GM12878 (cell line): ENCODE measurements around the gene DUOX1. TPM values are rescaled to one million over a fixed set of nuclear protein-coding genes. Genes with fewer than 3 reads are reported as not detected.

Source experiments
- ATAC-seq: fragments of 200-7000 bp; cut with Tn5 transposase; 3 replicates; pipeline ENCODE4 v1.9.1; 2020; ENCODE audit warnings: mild to moderate bottlenecking, moderate library complexity
- BruUV-seq: library from RNA; stranded (reverse); fragments of 400-500 nt; replicated peaks from 2 replicates; lab custom pipeline; 2021; lab: Mats Ljungman, UMichigan
- CTCF ChIA-PET: fragments of 300-600 bp; sonication (Branson Sonifier 250); formaldehyde crosslinking; extraction: SDS; loops from one replicate; lab custom pipeline; 2021; ENCODE audit warnings: inconsistent platforms; lab: Yijun Ruan, JAX
- POLR2A ChIA-PET: fragments of 350-600 bp; formaldehyde crosslinking; extraction: SDS; loops from one replicate; lab custom pipeline; 2021; ENCODE audit warnings: inconsistent platforms; lab: Charles Lee
- RAD21 ChIA-PET: fragments of 300-600 bp; sonication (Branson Sonifier 250); formaldehyde crosslinking; loops from one replicate; lab custom pipeline; 2023; ENCODE audit warnings: antibody characterized with exemption; ENCODE audit not compliant: unreplicated experiment; lab: Charles Lee
- SMC1A ChIA-PET: fragments of 300-600 bp; sonication (Branson Sonifier 250); formaldehyde crosslinking; loops from one replicate; lab custom pipeline; 2023; ENCODE audit not compliant: unreplicated experiment, uncharacterized antibody; lab: Charles Lee
- DNase-seq: peaks from one replicate; pipeline ENCODE4 v3.0.0-alpha.2; 2011; ENCODE audit warnings: low read depth, low spot score
- FAIRE-seq: peaks from 3 replicates; lab custom pipeline; 2011; peaks lifted over from hg19 to GRCh38; lab: Jason Lieb, UNC
- H2AFZ ChIP-seq: 2 replicates; pipeline ENCODE4 v1.6.0; 2011; ENCODE audit warnings: low read depth, low read length, control low read depth; ENCODE audit not compliant: control insufficient read depth
- H3K27ac ChIP-seq: 2 replicates; pipeline ENCODE4 v1.5.1; 2011; ENCODE audit warnings: control low read depth; ENCODE audit not compliant: control insufficient read depth, insufficient read depth
- H3K27me3 ChIP-seq, 2 experiments: replicated peaks in 1 of 2; 2 replicates each; pipeline versions ENCODE4 v1.6.0 to v1.6.1; 2011; ENCODE audit warnings: low read length in 1 of 2; ENCODE audit not compliant: control insufficient read depth in 2 of 2, insufficient read depth in 2 of 2
- H3K36me3 ChIP-seq, 2 experiments: 2 replicates each; pipeline ENCODE4 v1.5.1; 2011; ENCODE audit warnings: low read length in 1 of 2; ENCODE audit not compliant: control insufficient read depth in 2 of 2, insufficient read depth in 2 of 2
- H3K4me1 ChIP-seq: 2 replicates; pipeline ENCODE4 v1.6.1; 2011; ENCODE audit warnings: mild to moderate bottlenecking, low read length, moderate library complexity, mixed read lengths; ENCODE audit not compliant: control insufficient read depth, insufficient read depth
- H3K4me2 ChIP-seq: 2 replicates; pipeline ENCODE4 v1.6.0; 2011; ENCODE audit warnings: control low read depth; ENCODE audit not compliant: control insufficient read depth, insufficient read depth
- H3K4me3 ChIP-seq: fragments of 200-600 bp; sonication (generic); 2 replicates; pipeline ENCODE4 v1.5.1; 2016
- H3K79me2 ChIP-seq: 2 replicates; pipeline ENCODE4 v1.6.0; 2011; ENCODE audit warnings: low read length; ENCODE audit not compliant: control insufficient read depth, insufficient read depth
- H3K9ac ChIP-seq: 2 replicates; pipeline ENCODE4 v1.8.0; 2011; ENCODE audit warnings: low read length, control low read depth, mixed read lengths; ENCODE audit not compliant: control insufficient read depth, insufficient read depth
- H3K9me3 ChIP-seq: replicated peaks from 3 replicates; pipeline ENCODE4 v1.5.1; 2011; ENCODE audit warnings: mild to moderate bottlenecking, low read length; ENCODE audit not compliant: control insufficient read depth, insufficient read depth
- H4K20me1 ChIP-seq: 2 replicates; pipeline ENCODE4 v1.6.0; 2011; ENCODE audit not compliant: control insufficient read depth, insufficient read depth
- LARP7 ChIP-seq: fragments of 450-650 bp; IDR thresholded peaks from 2 replicates; pipeline ENCODE4 v1.6.1; 2017; ENCODE audit warnings: mild to moderate bottlenecking
- NBN ChIP-seq: fragments of 450-650 bp; IDR thresholded peaks from 2 replicates; pipeline ENCODE4 v1.6.1; 2016
- ZNF274 ChIP-seq: IDR thresholded peaks from one replicate; pipeline ENCODE4 v1.8.0; 2011; ENCODE audit not compliant: insufficient read length, insufficient read depth
- WGBS: methylation state at CpG from one replicate; pipeline ENCODE4 v1.1.6; 2016; ENCODE audit warnings: low lambda C conversion rate; ENCODE audit not compliant: insufficient replicate concordance, insufficient coverage; ENCODE audit errors: missing lambda C conversion rate; 5-methylcytosine and 5-hydroxymethylcytosine counted together
- in situ Hi-C: fragments of 300-500 bp; cut with MboI; formaldehyde crosslinking; loops from 9 replicates; pipeline ENCODE4 v1.14.3; 2018; ENCODE audit warnings: mixed read lengths
- intact Hi-C: fragments of 100-400 bp; cut with micrococcal nuclease; formaldehyde crosslinking; loops from one replicate; pipeline ENCODE4 v1.14.2; 2022; ENCODE audit not compliant: unreplicated experiment
- polyA plus RNA-seq, 11 experiments: library from polyadenylated mRNA; depleted of rRNA in 4 of 11; unstranded in 6 of 11; stranded (reverse) in 5 of 11; fragments of >200 nt; fragmentation: Nextera tagmentation in 4 of 11; fragmentation: Illumina TruSeq in 1 of 11; extraction: Ambion mirVana in 4 of 11; extraction: Trizol in 1 of 11; gene quantifications; 1 replicate in 1 of 11; 2 replicates in 10 of 11; pipeline versions ENCODE4 v1.2.1 to v1.2.3, GENCODE V29; 2011 to 2016; ENCODE audit warnings: inconsistent platforms in 2 of 11, missing spikeins in 2 of 11, low read depth in 1 of 11
- total RNA-seq, 4 experiments: library from RNA; depleted of rRNA in 3 of 4; stranded (reverse); fragments of >200 nt in 3 of 4; fragmentation: Illumina TruSeq in 1 of 4; extraction: Trizol in 1 of 4; gene quantifications; 2 replicates each; pipeline versions ENCODE4 v1.2.1 to v1.2.3, GENCODE V29; 2013 to 2021
- TF ChIP-seq, protein P1 (sequence below): IDR thresholded peaks from 2 replicates; pipeline ENCODE4 v1.6.1; 2012; ENCODE audit warnings: mild to moderate bottlenecking, low read depth, low read length
- TF ChIP-seq, protein P2 (sequence below): fragments of 450-650 bp; IDR thresholded peaks from 2 replicates; pipeline ENCODE4 v1.6.1; 2018; ENCODE audit warnings: mild to moderate bottlenecking, low read depth, moderate library complexity; ENCODE audit not compliant: partially characterized antibody
- TF ChIP-seq, protein P3 (sequence below): fragments of 450-650 bp; IDR thresholded peaks from 2 replicates; pipeline ENCODE4 v1.6.1; 2016; ENCODE audit warnings: mild to moderate bottlenecking
- TF ChIP-seq, protein P4 (sequence below): fragments of 450-650 bp; conservative IDR thresholded peaks from 2 replicates; pipeline ENCODE4 v1.6.1; 2017; ENCODE audit warnings: mild to moderate bottlenecking, moderate library complexity
- TF ChIP-seq, protein P5 (sequence below): IDR thresholded peaks from 2 replicates; pipeline ENCODE4 v1.6.1; 2012; ENCODE audit warnings: low read depth, low read length, improper control_type of control experiment

The DUOX1 gene
- total and polyA plus RNA-seq, 10 of the 15 experiments (the other 5 are each of a cell fraction or from before 2014, with no cell fraction given), result 0.02 to 2.1 (median 0.26) TPM; not detected in 3

DNA sequence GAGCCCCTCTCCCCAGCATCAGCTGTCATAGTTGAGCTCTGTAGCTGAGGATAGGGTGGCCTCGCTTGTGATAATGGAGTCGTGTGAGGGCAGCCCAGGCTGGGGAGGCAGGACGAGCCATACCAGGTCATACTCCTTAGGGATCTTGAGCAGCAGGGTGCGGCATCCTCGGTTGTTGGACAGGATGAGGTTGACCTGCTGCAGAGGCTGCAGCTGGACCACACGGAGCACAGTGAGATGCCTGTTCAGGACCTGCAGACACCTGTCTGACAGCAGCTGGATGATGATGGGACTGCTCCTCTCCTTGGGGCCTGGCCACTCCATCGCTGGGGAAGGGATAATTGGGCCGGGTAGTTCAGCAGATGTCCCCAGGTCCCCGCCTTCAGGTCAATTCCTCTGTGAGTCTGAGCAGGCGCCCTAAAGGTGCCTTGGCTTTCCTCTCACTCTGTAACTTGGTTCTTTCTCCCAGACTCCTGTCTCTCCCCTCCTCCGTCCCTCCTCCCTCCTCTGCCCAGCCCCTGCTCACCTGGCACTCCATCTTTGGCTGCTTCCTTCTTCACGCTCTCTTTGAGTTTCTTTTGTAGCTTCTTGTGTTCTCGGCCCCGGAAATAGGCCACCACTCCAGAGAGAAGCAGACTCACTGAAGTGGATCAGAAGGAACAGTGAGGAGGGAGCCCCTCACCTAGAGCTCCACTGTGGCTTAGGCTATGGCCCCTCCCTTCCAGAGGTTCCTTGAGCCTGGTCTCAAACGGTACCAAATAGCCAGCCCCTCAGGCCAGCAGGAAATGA lies 23.6 kb upstream of the DUOX1 start (continued):
- TF ChIP-seq, protein P1, sequence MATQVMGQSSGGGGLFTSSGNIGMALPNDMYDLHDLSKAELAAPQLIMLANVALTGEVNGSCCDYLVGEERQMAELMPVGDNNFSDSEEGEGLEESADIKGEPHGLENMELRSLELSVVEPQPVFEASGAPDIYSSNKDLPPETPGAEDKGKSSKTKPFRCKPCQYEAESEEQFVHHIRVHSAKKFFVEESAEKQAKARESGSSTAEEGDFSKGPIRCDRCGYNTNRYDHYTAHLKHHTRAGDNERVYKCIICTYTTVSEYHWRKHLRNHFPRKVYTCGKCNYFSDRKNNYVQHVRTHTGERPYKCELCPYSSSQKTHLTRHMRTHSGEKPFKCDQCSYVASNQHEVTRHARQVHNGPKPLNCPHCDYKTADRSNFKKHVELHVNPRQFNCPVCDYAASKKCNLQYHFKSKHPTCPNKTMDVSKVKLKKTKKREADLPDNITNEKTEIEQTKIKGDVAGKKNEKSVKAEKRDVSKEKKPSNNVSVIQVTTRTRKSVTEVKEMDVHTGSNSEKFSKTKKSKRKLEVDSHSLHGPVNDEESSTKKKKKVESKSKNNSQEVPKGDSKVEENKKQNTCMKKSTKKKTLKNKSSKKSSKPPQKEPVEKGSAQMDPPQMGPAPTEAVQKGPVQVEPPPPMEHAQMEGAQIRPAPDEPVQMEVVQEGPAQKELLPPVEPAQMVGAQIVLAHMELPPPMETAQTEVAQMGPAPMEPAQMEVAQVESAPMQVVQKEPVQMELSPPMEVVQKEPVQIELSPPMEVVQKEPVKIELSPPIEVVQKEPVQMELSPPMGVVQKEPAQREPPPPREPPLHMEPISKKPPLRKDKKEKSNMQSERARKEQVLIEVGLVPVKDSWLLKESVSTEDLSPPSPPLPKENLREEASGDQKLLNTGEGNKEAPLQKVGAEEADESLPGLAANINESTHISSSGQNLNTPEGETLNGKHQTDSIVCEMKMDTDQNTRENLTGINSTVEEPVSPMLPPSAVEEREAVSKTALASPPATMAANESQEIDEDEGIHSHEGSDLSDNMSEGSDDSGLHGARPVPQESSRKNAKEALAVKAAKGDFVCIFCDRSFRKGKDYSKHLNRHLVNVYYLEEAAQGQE, result no peak

DNA sequence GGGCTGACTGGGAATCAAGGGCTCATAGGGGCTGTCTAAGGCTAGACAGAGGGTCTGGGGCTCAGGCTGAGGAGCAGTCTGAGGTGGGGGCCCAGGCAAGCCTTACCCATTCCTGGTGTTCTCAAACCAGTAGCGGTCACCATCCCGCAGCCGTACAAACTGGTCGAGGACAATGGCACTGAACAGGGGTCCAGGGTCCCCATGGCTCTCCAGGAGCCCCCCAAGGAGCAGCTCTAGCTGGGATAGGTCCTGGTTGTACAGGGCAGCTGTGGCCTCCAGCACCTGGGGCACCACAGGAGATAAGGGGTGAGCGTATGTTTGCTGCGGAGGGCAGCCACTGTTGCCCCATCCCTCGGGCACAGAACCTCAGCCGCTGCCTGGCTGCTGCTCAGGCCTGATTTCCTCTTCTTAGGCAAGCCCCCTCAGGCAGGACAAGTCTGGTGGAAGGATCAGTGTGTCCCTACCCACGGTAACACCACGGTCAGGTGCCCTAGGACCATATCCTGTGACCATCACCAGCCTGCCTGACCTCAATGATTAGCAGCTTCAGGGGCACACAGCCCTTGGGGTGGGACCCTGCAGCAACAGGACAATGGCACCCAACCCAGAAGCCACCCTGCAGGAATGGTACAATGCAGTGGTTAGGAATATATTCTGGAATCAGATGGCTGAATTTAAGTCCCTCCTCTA lies 21.7 kb upstream of the DUOX1 start:
- no TSS peak for BruUV-seq
- no peak overlapping the region for H3K9ac ChIP-seq
- no peak for DNase-seq
- ChIA-PET POLR2A (no interaction called here), CTCF (interaction anchor here (2.8 kb wide), 1 partner anchor 10 kb away, joined by 14 read pairs; no protein-coding TSS in a partner anchor), SMC1A (no interaction called here), RAD21 (no interaction called here)
- no peaks in the 10 kb centered on the region for H3K9me3 ChIP-seq
- H4K20me1 ChIP-seq, result no peaks in the 10 kb centered on the region; the same call in 1 of the 2 replicates
- H3K36me3 ChIP-seq, result no peaks in the 10 kb centered on the region
- FAIRE-seq, result no peak
- peaks cover 9% of the 10 kb centered on the region in 2 experiments for H3K27me3 ChIP-seq
- intact Hi-C loops (no loop called here), in situ Hi-C loops (no loop called here)
- whole genome bisulfite sequencing, result 45% methylated on average over 10 of the region's 10 CpGs
- H3K79me2 ChIP-seq, result no peaks in the 10 kb centered on the region
- H3K4me1 ChIP-seq, result no peaks in the 10 kb centered on the region
- H3K4me2 ChIP-seq, result no peak overlapping the region
- no peak overlapping the region for H2AFZ ChIP-seq
- no peak overlapping the region for H3K4me3 ChIP-seq
- no peak for ATAC-seq
- no peak overlapping the region for H3K27ac ChIP-seq
- TF ChIP-seq LARP7, result no peak
- TF ChIP-seq, protein P2, sequence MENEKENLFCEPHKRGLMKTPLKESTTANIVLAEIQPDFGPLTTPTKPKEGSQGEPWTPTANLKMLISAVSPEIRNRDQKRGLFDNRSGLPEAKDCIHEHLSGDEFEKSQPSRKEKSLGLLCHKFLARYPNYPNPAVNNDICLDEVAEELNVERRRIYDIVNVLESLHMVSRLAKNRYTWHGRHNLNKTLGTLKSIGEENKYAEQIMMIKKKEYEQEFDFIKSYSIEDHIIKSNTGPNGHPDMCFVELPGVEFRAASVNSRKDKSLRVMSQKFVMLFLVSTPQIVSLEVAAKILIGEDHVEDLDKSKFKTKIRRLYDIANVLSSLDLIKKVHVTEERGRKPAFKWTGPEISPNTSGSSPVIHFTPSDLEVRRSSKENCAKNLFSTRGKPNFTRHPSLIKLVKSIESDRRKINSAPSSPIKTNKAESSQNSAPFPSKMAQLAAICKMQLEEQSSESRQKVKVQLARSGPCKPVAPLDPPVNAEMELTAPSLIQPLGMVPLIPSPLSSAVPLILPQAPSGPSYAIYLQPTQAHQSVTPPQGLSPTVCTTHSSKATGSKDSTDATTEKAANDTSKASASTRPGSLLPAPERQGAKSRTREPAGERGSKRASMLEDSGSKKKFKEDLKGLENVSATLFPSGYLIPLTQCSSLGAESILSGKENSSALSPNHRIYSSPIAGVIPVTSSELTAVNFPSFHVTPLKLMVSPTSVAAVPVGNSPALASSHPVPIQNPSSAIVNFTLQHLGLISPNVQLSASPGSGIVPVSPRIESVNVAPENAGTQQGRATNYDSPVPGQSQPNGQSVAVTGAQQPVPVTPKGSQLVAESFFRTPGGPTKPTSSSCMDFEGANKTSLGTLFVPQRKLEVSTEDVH, result no peak
- no peak for TF ChIP-seq ZNF274
- TF ChIP-seq, protein P3, sequence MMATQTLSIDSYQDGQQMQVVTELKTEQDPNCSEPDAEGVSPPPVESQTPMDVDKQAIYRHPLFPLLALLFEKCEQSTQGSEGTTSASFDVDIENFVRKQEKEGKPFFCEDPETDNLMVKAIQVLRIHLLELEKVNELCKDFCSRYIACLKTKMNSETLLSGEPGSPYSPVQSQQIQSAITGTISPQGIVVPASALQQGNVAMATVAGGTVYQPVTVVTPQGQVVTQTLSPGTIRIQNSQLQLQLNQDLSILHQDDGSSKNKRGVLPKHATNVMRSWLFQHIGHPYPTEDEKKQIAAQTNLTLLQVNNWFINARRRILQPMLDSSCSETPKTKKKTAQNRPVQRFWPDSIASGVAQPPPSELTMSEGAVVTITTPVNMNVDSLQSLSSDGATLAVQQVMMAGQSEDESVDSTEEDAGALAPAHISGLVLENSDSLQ, result no peak
- TF ChIP-seq, protein P4, sequence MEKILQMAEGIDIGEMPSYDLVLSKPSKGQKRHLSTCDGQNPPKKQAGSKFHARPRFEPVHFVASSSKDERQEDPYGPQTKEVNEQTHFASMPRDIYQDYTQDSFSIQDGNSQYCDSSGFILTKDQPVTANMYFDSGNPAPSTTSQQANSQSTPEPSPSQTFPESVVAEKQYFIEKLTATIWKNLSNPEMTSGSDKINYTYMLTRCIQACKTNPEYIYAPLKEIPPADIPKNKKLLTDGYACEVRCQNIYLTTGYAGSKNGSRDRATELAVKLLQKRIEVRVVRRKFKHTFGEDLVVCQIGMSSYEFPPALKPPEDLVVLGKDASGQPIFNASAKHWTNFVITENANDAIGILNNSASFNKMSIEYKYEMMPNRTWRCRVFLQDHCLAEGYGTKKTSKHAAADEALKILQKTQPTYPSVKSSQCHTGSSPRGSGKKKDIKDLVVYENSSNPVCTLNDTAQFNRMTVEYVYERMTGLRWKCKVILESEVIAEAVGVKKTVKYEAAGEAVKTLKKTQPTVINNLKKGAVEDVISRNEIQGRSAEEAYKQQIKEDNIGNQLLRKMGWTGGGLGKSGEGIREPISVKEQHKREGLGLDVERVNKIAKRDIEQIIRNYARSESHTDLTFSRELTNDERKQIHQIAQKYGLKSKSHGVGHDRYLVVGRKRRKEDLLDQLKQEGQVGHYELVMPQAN, result no peak
- TF ChIP-seq, protein P5, sequence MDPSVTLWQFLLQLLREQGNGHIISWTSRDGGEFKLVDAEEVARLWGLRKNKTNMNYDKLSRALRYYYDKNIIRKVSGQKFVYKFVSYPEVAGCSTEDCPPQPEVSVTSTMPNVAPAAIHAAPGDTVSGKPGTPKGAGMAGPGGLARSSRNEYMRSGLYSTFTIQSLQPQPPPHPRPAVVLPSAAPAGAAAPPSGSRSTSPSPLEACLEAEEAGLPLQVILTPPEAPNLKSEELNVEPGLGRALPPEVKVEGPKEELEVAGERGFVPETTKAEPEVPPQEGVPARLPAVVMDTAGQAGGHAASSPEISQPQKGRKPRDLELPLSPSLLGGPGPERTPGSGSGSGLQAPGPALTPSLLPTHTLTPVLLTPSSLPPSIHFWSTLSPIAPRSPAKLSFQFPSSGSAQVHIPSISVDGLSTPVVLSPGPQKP, result no peak
- TF ChIP-seq NBN, result no peak
